ENCODE data around the gene ANKRD18A.

Gene ANKRD18A

GRCh38 chr9:38620483-38621433 lies at the start of gene ANKRD18A:
ANKRD18A (minus strand) TSS chr9:38620596; CDS start chr9:38620285, 311 bp downstream.
- TF ChIP-seq GATA2 (IDR thresholded peaks at IDR 0.05; ENCODE audit: low read depth, low read length) (no peak), GATA3 (IDR thresholded peaks at IDR 0.05; ENCODE audit: low read depth, low read length) (no peak)

DNA sequence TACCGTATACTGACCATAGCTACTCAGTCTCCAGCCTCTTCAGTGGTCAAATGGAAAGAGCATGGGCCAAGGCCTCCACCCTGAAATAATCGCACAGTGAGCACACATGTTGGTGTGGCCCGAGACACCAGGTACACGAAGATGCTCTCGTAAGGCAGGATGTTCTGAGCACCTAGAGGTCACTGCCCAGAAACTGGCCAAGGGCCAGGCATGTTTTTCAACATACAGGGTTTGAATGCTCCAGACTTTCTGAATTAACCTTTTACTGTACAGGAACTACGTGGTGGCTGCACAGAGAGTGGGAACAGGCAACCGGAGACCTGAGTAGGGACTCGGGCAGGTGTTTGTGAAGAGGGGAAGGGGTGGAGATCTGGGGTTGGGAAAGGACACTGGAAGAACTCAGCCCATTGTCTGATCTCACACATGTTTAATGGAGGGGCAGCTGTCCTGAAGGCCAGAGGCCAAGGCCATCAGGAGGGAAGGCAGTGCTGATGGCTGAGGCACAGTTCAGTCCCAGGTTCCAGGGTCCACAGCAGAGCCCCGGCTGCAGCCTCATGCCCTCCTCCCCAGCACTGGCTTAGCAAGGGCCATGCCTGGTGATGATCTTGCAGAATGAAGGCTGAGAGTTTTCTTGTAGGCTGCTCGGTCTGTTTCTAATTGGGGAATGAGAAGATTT lies 48.5 kb upstream of the ANKRD18A start:
- TF ChIP-seq GATA3 (IDR thresholded peaks at IDR 0.05; ENCODE audit: low read depth, low read length): no peak
- TF ChIP-seq GATA2 (IDR thresholded peaks at IDR 0.05; ENCODE audit: low read depth, low read length): no peak

GRCh38 chr9:38662763-38663593 lies 42.6 kb upstream of the ANKRD18A start:
- TF ChIP-seq GATA2 (IDR thresholded peaks at IDR 0.05; ENCODE audit: low read depth, low read length) (no peak), GATA3 (IDR thresholded peaks at IDR 0.05; ENCODE audit: low read depth, low read length) (no peak)

- TF ChIP-seq GATA3 (IDR thresholded peaks at IDR 0.05; ENCODE audit: low read depth, low read length) (no peak), GATA2 (IDR thresholded peaks at IDR 0.05; ENCODE audit: low read depth, low read length) (no peak)
Observed at GRCh38 chr9:38659538-38659937, 39.1 kb upstream of the ANKRD18A start.

- TF ChIP-seq GATA2 (IDR thresholded peaks at IDR 0.05; ENCODE audit: low read depth, low read length): no peak
- no peak for TF ChIP-seq GATA3 (IDR thresholded peaks at IDR 0.05; ENCODE audit: low read depth, low read length)
Observed at GRCh38 chr9:38656896-38657295, 36.5 kb upstream of the ANKRD18A start.

- no peak for TF ChIP-seq GATA2 (IDR thresholded peaks at IDR 0.05; ENCODE audit: low read depth, low read length)
- no peak for TF ChIP-seq GATA3 (IDR thresholded peaks at IDR 0.05; ENCODE audit: low read depth, low read length)
Observed at GRCh38 chr9:38652486-38652885, 32.1 kb upstream of the ANKRD18A start.

GRCh38 chr9:38652044-38652443 lies 31.6 kb upstream of the ANKRD18A start:
- TF ChIP-seq GATA2 (IDR thresholded peaks at IDR 0.05; ENCODE audit: low read depth, low read length) (no peak), GATA3 (IDR thresholded peaks at IDR 0.05; ENCODE audit: low read depth, low read length) (no peak)

DNA sequence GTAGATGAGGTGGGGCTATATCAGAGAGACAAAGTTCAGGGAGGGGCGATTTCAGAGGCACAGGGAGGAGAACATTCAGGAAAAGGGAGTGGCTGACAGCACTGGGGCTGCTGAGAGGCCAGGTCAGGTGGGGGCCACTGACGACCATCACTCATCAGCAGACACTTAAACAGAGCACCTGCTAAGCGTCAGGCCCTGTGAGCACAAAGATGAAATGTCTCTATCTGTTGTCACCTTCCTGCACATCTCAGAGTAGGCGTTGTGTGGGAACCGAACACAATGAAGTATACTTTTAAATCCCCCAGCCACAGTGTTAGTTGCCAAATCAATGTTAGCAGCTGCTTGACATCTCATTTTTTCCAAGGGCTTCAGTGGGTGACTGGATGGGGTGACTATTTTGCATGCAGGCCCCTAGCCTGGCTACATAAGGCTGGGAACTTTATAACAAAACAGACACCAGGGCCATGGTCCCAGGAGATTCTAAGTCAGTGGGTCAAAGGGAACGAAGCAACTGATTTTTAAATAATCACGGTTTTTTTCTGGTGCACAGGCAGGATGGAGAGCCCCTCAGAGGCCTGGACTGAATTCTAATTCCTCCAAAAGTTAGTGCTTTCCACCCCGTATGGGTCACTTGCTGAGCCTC lies 31.1 kb upstream of the ANKRD18A start:
- no peak for TF ChIP-seq GATA3 (IDR thresholded peaks at IDR 0.05; ENCODE audit: low read depth, low read length)
- no peak for TF ChIP-seq GATA2 (IDR thresholded peaks at IDR 0.05; ENCODE audit: low read depth, low read length)

GRCh38 chr9:38650564-38650963 lies 30.2 kb upstream of the ANKRD18A start:
- TF ChIP-seq GATA2 (IDR thresholded peaks at IDR 0.05; ENCODE audit: low read depth, low read length) (no peak), GATA3 (IDR thresholded peaks at IDR 0.05; ENCODE audit: low read depth, low read length) (no peak)

- TF ChIP-seq GATA3 (IDR thresholded peaks at IDR 0.05; ENCODE audit: low read depth, low read length): no peak
- TF ChIP-seq GATA2 (IDR thresholded peaks at IDR 0.05; ENCODE audit: low read depth, low read length): no peak
Observed at GRCh38 chr9:38649731-38650363, 29.5 kb upstream of the ANKRD18A start.

DNA sequence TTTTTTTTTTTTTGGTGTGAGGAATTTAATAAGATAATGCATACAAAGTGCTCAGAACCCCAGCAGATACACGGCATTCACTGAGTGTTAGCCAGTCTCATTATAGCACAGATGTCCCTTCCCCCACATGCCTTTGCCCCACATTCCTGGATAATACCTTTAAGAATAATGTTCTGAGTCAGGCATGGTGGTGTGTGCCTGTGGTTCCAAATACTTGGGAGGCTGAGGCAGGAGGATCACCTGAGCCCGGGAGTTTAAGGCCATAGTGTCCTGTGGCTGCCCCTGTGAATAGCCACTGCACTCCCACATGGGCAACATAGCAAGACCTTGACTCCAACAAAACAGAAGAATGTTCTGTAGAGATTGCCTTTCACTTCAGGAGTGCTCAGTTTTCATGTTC lies 24.2 kb upstream of the ANKRD18A start:
- TF ChIP-seq GATA2 (IDR thresholded peaks at IDR 0.05; ENCODE audit: low read depth, low read length) (no peak), GATA3 (IDR thresholded peaks at IDR 0.05; ENCODE audit: low read depth, low read length) (no peak)

- no peak for TF ChIP-seq GATA2 (IDR thresholded peaks at IDR 0.05; ENCODE audit: low read depth, low read length)
- TF ChIP-seq GATA3 (IDR thresholded peaks at IDR 0.05; ENCODE audit: low read depth, low read length): no peak
Observed at GRCh38 chr9:38643815-38644173, 23.4 kb upstream of the ANKRD18A start.
